Progenitor cell of endocrine pancreas (in vitro differentiated cells): ENCODE results near the gene CXCL6. TPM values are rescaled to one million over a fixed set of nuclear protein-coding genes. Genes with fewer than 3 reads are reported as not detected.

Experiments
- DNase-seq: peaks from one replicate; pipeline ENCODE4 v3.0.0; 2021; ENCODE audit warnings: low spot score; ENCODE audit not compliant: unreplicated experiment
- H3K27ac Mint-ChIP-seq: 2 replicates; pipeline ENCODE4 v1.8.0; 2021; ENCODE audit warnings: mild to moderate bottlenecking, moderate library complexity, mixed read lengths
- H3K27me3 Mint-ChIP-seq: 2 replicates; pipeline ENCODE4 v1.8.0; 2021; ENCODE audit warnings: mixed read lengths
- H3K36me3 Mint-ChIP-seq: 2 replicates; pipeline ENCODE4 v1.8.0; 2022; ENCODE audit warnings: mixed read lengths; ENCODE audit not compliant: insufficient read depth
- H3K4me1 Mint-ChIP-seq: 2 replicates; pipeline ENCODE4 v1.8.0; 2021; ENCODE audit warnings: low read depth, mixed read lengths
- H3K4me3 Mint-ChIP-seq: 2 replicates; pipeline ENCODE4 v1.8.0; 2021; ENCODE audit warnings: low read depth, mild to moderate bottlenecking, moderate library complexity, mixed read lengths
- H3K9me3 Mint-ChIP-seq: 2 replicates; pipeline ENCODE4 v1.8.0; 2021; ENCODE audit warnings: low read depth, mixed read lengths
- long read RNA-seq: library from polyadenylated mRNA; unstranded; transcript quantifications from one replicate; pipeline ENCODE4 v2.0.0, GENCODE V29; 2020
- total RNA-seq: library from RNA; stranded (reverse); gene quantifications from 2 replicates; pipeline ENCODE4 v1.2.1, GENCODE V29; 2021
- TF ChIP-seq, protein P1 (sequence below): fragments of 200-600 bp; sonication (generic); IDR thresholded peaks from one replicate; pipeline ENCODE4 v1.5.0; 2021; ENCODE audit warnings: antibody characterized with exemption, mild to moderate bottlenecking; ENCODE audit not compliant: unreplicated experiment

The CXCL6 gene
- 0.44 and 1.1 TPM in 2 replicates for total RNA-seq
- long read RNA-seq, transcript CXCL6-201 (4 exons, 1,718 nt): major isoform, 9 of 9 reads
- long read RNA-seq, partial matches to known transcripts: 0 of 9 reads
- long read RNA-seq, other reads (novel, unspliced or antisense): 0 of 9 reads

DNA sequence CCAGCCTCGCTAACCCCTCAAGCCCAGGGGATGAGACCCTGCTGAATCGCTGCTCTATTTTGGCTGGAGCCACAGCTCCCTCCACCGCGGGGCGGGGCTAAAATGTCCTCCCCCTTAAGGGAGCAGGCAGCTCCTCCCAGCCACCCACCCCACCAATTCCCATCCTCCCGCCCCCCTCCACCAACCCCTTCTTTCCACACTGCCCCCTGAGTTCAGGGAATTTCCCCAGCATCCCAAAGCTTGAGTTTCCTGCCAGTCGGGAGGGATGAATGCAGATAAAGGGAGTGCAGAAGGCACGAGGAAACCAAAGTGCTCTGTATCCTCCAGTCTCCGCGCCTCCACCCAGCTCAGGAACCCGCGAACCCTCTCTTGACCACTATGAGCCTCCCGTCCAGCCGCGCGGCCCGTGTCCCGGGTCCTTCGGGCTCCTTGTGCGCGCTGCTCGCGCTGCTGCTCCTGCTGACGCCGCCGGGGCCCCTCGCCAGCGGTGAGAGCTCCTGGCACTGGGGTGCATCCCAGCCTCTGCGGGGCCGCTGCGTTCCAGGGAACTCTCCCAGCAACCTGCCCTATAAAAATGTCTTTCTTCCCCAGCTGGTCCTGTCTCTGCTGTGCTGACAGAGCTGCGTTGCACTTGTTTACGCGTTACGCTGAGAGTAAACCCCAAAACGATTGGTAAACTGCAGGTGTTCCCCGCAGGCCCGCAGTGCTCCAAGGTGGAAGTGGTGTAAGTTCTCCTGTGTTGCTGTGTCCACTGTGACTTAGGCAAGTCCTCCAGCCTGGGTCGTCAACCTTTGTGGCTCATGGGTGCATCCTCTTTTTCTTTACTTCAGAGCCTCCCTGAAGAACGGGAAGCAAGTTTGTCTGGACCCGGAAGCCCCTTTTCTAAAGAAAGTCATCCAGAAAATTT, at the start of gene CXCL6:
TSS of gene CXCL6 (plus strand) at position 306 of the 907 bp plus-strand sequence. CDS start at position 379, 73 bp downstream.
- peak; percentile 36 for DNase-seq
- peaks cover 26% of the 10 kb centered on the region for H3K27me3 Mint-ChIP-seq
- H3K4me1 Mint-ChIP-seq: peaks cover 8% of the 10 kb centered on the region
- TF ChIP-seq, protein P1, sequence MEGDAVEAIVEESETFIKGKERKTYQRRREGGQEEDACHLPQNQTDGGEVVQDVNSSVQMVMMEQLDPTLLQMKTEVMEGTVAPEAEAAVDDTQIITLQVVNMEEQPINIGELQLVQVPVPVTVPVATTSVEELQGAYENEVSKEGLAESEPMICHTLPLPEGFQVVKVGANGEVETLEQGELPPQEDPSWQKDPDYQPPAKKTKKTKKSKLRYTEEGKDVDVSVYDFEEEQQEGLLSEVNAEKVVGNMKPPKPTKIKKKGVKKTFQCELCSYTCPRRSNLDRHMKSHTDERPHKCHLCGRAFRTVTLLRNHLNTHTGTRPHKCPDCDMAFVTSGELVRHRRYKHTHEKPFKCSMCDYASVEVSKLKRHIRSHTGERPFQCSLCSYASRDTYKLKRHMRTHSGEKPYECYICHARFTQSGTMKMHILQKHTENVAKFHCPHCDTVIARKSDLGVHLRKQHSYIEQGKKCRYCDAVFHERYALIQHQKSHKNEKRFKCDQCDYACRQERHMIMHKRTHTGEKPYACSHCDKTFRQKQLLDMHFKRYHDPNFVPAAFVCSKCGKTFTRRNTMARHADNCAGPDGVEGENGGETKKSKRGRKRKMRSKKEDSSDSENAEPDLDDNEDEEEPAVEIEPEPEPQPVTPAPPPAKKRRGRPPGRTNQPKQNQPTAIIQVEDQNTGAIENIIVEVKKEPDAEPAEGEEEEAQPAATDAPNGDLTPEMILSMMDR: peak; percentile 8
- peak within 1 kb of the TSS; percentile 71 for H3K4me3 Mint-ChIP-seq
- H3K27ac Mint-ChIP-seq: no peak within 1 kb of the TSS
- H3K9me3 Mint-ChIP-seq: no peaks in the 10 kb centered on the region
- no peaks in the 10 kb centered on the region for H3K36me3 Mint-ChIP-seq

DNA sequence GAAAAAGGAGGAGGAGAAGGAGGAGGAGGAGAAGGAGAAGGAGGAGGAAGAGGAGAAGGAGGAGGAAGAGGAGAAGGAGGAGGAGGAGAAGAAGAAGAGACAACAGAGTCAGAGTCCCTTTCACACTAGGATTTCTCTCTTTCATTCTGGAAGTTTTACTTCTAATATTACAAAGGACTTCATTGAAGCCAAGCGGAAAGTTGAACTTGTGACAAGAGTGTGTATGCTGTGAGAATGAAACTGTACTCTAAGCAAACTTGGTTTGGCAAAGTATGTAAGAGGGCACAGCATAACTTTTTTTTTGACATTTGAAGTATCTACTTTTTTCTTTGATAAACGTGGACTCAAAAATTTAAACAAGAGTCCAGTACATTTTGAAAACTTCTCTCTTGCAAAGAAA, 48.1 kb upstream of the CXCL6 start:
- TF ChIP-seq, protein P1: no peak
- Mint-ChIP-seq H3K9me3 (peaks cover 3% of the 10 kb centered on the region), H3K4me1 (no peaks in the 10 kb centered on the region), H3K4me3 (no peak overlapping the region), H3K27ac (no peak overlapping the region), H3K27me3 (peaks cover 23% of the 10 kb centered on the region), H3K36me3 (no peaks in the 10 kb centered on the region)
- DNase-seq: no peak

DNA sequence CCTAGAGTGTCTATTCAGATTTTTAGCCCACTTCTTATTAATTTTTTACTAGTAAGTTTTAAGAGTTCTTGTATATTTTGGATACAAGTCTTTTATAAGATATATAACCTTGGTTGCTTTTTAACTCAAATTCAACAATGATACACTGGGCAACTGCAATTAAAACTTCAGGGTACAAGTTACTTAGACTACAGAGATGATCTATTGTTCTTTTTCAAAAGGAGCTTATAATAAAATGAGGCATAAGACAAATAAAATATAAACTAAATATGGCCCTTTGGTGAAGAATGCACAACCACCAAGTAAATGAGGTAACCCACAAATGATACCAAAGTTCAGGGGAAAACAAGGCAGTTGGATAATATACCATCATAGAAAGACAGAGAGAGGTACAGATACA, 37.6 kb upstream of the CXCL6 start:
- Mint-ChIP-seq H3K27me3 (no peaks in the 10 kb centered on the region), H3K4me1 (no peaks in the 10 kb centered on the region), H3K36me3 (no peaks in the 10 kb centered on the region), H3K9me3 (peaks cover 13% of the 10 kb centered on the region), H3K27ac (no peak overlapping the region), H3K4me3 (no peak overlapping the region)
- DNase-seq: no peak
- TF ChIP-seq, protein P1: no peak

DNA sequence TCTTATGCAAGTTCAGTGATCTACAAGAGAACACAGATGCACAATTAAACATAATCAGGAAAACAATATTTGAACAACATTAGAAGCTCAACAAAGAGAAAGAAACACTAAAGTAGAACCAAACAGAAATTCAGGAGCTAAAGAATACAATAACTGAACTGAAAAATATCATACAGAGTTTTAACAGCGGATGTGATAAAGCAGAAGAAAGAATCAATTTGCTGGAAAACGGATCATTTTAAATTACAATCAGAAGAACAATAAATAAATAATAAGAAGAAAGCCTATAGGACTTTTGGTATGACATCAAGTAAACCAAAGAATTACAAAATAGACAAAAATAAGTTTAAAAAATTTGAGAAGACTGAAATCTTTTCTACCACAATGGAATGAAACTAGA, 36.3 kb upstream of the CXCL6 start:
- DNase-seq: no peak
- H3K4me1 Mint-ChIP-seq: no peaks in the 10 kb centered on the region
- no peaks in the 10 kb centered on the region for H3K27me3 Mint-ChIP-seq
- H3K9me3 Mint-ChIP-seq: peaks cover 13% of the 10 kb centered on the region
- no peak overlapping the region for H3K27ac Mint-ChIP-seq
- TF ChIP-seq, protein P1: no peak
- H3K36me3 Mint-ChIP-seq: peaks cover 2% of the 10 kb centered on the region
- no peak overlapping the region for H3K4me3 Mint-ChIP-seq

DNA sequence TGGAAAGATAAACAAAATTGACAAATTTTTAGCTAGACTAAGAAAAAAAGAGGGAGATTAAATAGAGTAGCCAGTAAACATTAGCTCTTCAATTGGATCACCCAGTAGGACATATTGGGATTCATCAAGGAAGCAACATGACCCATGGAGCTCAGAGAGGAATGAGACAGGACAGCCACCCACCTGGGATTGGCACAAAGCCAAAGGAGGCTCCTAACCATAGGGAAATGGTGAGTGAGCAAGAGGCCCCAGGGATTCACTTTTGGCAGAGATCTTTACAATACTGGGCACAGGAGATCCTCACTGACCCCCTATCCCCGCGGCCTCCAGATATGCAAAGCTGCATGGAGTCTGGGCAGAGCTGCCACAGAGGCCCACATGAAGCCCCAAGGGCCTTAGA, 34.8 kb upstream of the CXCL6 start:
- Mint-ChIP-seq H3K27ac (no peak overlapping the region), H3K27me3 (no peaks in the 10 kb centered on the region), H3K9me3 (peaks cover 13% of the 10 kb centered on the region), H3K4me3 (no peak overlapping the region), H3K36me3 (peaks cover 2% of the 10 kb centered on the region), H3K4me1 (no peaks in the 10 kb centered on the region)
- TF ChIP-seq, protein P1: no peak
- DNase-seq: no peak
